ENCODE data around the gene KCNS1. TPM values are rescaled to one million over a fixed set of nuclear protein-coding genes. Genes with fewer than 3 reads are reported as not detected.

Gene KCNS1
- total RNA-seq, 2 experiments from 2014 or later, result 0.05 to 0.11 TPM

- Mint-ChIP-seq H3K4me3 (no peak overlapping the region), H3K27ac (no peak overlapping the region), H3K9me3 (ENCODE audit: insufficient read depth) (no peaks in the 10 kb centered on the region), H3K27me3 (ENCODE audit: low read depth) (peaks cover 25% of the 10 kb centered on the region), H3K36me3 (ENCODE audit: low read depth) (no peaks in the 10 kb centered on the region), H3K4me1 (ENCODE audit: low read depth) (peaks cover 5% of the 10 kb centered on the region)
- DNase-seq (no peak), ATAC-seq (no peak)
- POLR2A ChIA-PET, result no interaction called here
- CTCF ChIA-PET, result interaction anchor here (1.2 to 1.7 kb wide), 3 partner anchors 22 to 176 kb away, joined by 4 to 6 read pairs (median 6); no protein-coding TSS in a partner anchor
Observed at GRCh38 chr20:45118028-45118427, 17.1 kb upstream of the KCNS1 start.

DNA sequence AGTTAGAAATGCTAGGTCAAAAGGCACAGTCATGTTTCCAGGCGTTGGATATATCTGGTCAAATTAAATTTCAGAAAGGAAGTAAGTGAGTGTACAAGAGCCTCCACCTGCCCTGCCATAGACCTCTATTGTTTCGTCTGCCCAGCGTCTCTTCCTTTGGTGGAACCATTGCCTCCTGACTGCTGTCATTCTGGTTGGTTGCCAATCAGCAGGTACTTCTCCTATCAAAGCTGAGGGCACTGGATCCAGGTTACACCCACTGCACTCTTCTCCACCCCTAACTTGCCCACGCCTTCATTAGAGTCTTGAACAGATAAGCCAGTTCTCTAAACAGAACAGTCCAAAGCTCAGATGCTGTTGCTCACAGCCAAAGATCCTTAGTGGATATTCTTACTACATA lies 16.7 kb upstream of the KCNS1 start:
- no peaks in the 10 kb centered on the region for H3K36me3 Mint-ChIP-seq (ENCODE audit: low read depth)
- no peaks in the 10 kb centered on the region for H3K9me3 Mint-ChIP-seq (ENCODE audit: insufficient read depth)
- DNase-seq (no peak), ATAC-seq (no peak)
- H3K27me3 Mint-ChIP-seq (ENCODE audit: low read depth), result peaks cover 24% of the 10 kb centered on the region
- no peak overlapping the region for H3K4me3 Mint-ChIP-seq
- ChIA-PET POLR2A (no interaction called here), CTCF (interaction anchor here (1.2 to 1.7 kb wide), 3 partner anchors 22 to 176 kb away, joined by 4 to 6 read pairs (median 6); no protein-coding TSS in a partner anchor)
- H3K27ac Mint-ChIP-seq, result no peak overlapping the region
- peaks cover 5% of the 10 kb centered on the region for H3K4me1 Mint-ChIP-seq (ENCODE audit: low read depth)

DNA sequence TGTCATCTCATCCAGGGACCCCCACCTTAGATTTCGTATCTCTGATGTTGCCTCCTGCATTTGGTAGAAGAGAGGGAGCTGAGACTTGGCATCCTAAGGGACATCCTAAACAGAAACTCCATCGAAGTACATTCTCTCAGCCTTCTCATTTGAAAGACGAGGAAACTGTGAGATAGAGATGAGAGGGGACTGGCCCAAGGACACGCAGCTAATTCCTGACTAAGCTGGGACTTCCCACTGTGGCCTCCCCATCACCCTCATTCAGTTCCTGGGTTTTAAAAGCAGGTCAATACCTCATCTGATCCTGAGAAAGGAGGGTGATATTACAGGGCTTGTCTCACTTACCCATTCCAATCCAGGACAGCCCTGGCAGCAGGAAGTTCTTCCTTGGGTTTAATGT lies 14.9 kb upstream of the KCNS1 start:
- POLR2A ChIA-PET, result no interaction called here
- CTCF ChIA-PET, result interaction anchor here (0.6 to 2.1 kb wide), 2 partner anchors 12 to 20 kb away, joined by 4 to 7 read pairs; no protein-coding TSS in a partner anchor

DNA sequence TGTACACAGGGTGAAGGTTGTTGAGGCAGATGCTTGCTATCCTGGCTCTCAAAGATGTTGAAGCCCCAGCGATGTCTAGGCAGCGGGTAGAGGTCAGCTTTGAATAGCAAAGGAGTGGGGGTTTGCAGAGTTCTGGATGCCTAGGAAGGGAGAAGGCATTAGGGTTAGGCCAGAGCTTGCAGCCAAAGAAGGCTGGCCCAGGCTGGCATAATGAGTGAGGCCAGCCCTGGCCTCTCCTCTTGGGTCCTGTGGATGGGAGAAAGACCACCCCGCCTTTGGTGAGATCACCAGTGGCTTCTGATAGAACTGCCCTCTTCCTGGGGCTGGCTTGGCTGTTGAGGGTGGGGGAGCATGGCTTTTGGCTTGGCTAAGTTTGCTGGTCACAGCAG lies 14.5 kb upstream of the KCNS1 start:
- Mint-ChIP-seq H3K9me3 (ENCODE audit: insufficient read depth) (no peaks in the 10 kb centered on the region), H3K27me3 (ENCODE audit: low read depth) (peaks cover 14% of the 10 kb centered on the region), H3K4me3 (no peak overlapping the region), H3K36me3 (ENCODE audit: low read depth) (no peaks in the 10 kb centered on the region), H3K4me1 (ENCODE audit: low read depth) (peaks cover 5% of the 10 kb centered on the region), H3K27ac (no peak overlapping the region)
- DNase-seq, result no peak
- CTCF ChIA-PET, result interaction anchor here (0.6 to 2.1 kb wide), 4 partner anchors 11 to 178 kb away, joined by 3 to 7 read pairs (median 4); no protein-coding TSS in a partner anchor
- POLR2A ChIA-PET, result no interaction called here
- peak; percentile 27 for ATAC-seq

More for the DNA sequence above, 14.9 kb upstream of the KCNS1 start:
- Mint-ChIP-seq H3K27ac (no peak overlapping the region), H3K27me3 (ENCODE audit: low read depth) (peaks cover 17% of the 10 kb centered on the region), H3K9me3 (ENCODE audit: insufficient read depth) (no peaks in the 10 kb centered on the region), H3K4me1 (ENCODE audit: low read depth) (peaks cover 5% of the 10 kb centered on the region), H3K4me3 (no peak overlapping the region), H3K36me3 (ENCODE audit: low read depth) (no peaks in the 10 kb centered on the region)
- DNase-seq (no peak), ATAC-seq (no peak)

GRCh38 chr20:45114465-45115385 lies 13.8 kb upstream of the KCNS1 start, which contains the start of gene WFDC5:
TSS of gene WFDC5 (minus strand) at chr20:45115174. CDS start at chr20:45115083, 91 bp downstream.
- ATAC-seq (peak; percentile 61), DNase-seq (peak; percentile 37)
- no peak within 1 kb of the TSS for H3K4me3 Mint-ChIP-seq
- H3K27ac Mint-ChIP-seq, result no peak within 1 kb of the TSS
- no peaks in the 10 kb centered on the region for H3K9me3 Mint-ChIP-seq (ENCODE audit: insufficient read depth)
- H3K36me3 Mint-ChIP-seq (ENCODE audit: low read depth), result no peaks in the 10 kb centered on the region
- ChIA-PET CTCF (interaction anchor here (1.0 to 11.6 kb wide), 6 partner anchors 11 to 179 kb away, joined by 3 to 144 read pairs (median 6); partner anchors contain the start of gene KCNS1), POLR2A (no interaction called here)
- peaks cover 11% of the 10 kb centered on the region for H3K27me3 Mint-ChIP-seq (ENCODE audit: low read depth)
- peaks cover 5% of the 10 kb centered on the region for H3K4me1 Mint-ChIP-seq (ENCODE audit: low read depth)

- H3K27ac Mint-ChIP-seq, result no peak overlapping the region
- CTCF ChIA-PET, result interaction anchor here (0.6 to 11.6 kb wide), 9 partner anchors 10 to 180 kb away, joined by 3 to 144 read pairs (median 5); partner anchors contain the start of gene KCNS1
- peaks cover 7% of the 10 kb centered on the region for H3K27me3 Mint-ChIP-seq (ENCODE audit: low read depth)
- POLR2A ChIA-PET, result no interaction called here
- ATAC-seq (no peak), DNase-seq (no peak)
- no peak overlapping the region for H3K4me3 Mint-ChIP-seq
- H3K36me3 Mint-ChIP-seq (ENCODE audit: low read depth), result no peaks in the 10 kb centered on the region
- H3K4me1 Mint-ChIP-seq (ENCODE audit: low read depth), result peaks cover 5% of the 10 kb centered on the region
- no peaks in the 10 kb centered on the region for H3K9me3 Mint-ChIP-seq (ENCODE audit: insufficient read depth)
Observed at GRCh38 chr20:45113865-45114264, 12.9 kb upstream of the KCNS1 start.

- Mint-ChIP-seq H3K4me3 (no peak overlapping the region), H3K4me1 (ENCODE audit: low read depth) (peaks cover 5% of the 10 kb centered on the region), H3K27ac (no peak overlapping the region), H3K27me3 (ENCODE audit: low read depth) (peaks cover 9% of the 10 kb centered on the region), H3K9me3 (ENCODE audit: insufficient read depth) (no peaks in the 10 kb centered on the region), H3K36me3 (ENCODE audit: low read depth) (no peaks in the 10 kb centered on the region)
- DNase-seq (no peak), ATAC-seq (no peak)
- ChIA-PET POLR2A (interaction anchor here (1.6 kb wide), 1 partner anchor 16 kb away, joined by 4 read pairs; no protein-coding TSS in a partner anchor), CTCF (interaction anchor here (1.0 to 11.6 kb wide), 17 partner anchors 8 to 181 kb away, joined by 3 to 144 read pairs (median 6); partner anchors contain the start of genes KCNS1 and WFDC12)
Observed at GRCh38 chr20:45112754-45113153, 11.8 kb upstream of the KCNS1 start.

DNA sequence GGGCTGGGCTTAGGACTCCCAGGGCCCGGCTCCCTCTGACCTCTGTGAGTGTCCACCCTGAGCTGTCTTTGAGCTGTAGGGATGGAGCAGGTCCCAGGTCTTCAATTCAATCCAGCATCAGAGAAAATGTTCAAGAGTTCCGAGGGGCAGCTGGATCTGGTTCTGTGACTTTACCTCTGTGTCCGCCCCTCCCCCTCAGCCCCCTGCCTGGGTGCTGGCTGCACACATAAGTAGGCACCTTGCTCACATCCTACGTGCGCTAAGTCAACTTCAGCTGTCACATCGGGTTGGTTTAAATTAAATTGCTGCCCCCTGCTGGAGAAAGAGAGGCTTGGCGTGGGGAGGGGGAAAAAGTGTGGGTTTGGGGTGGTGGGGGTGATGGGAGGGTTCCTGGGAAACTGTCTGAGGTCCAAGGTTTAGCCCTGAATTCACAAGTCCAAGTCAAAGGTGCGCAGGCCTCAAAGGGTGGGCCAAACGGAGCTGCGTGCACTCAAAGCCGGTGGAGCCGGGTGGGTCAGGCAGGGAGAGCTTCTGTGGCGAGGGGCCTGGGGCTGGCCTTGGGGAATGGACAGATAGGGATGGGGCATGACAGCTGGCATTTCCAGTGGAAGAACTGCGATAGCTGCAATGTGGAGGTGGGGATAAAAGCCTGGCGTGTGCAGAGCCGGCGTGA lies 11.0 kb upstream of the KCNS1 start:
- Mint-ChIP-seq H3K27me3 (ENCODE audit: low read depth) (peaks cover 12% of the 10 kb centered on the region), H3K4me1 (ENCODE audit: low read depth) (peaks cover 5% of the 10 kb centered on the region), H3K36me3 (ENCODE audit: low read depth) (no peaks in the 10 kb centered on the region), H3K4me3 (no peak overlapping the region), H3K9me3 (ENCODE audit: insufficient read depth) (no peaks in the 10 kb centered on the region), H3K27ac (no peak overlapping the region)
- CTCF ChIA-PET, result interaction anchor here (0.6 to 11.6 kb wide), 22 partner anchors 8 to 182 kb away, joined by 3 to 144 read pairs (median 5); partner anchors contain the start of genes KCNS1 and WFDC12
- no peak for DNase-seq
- POLR2A ChIA-PET, result interaction anchor here (0.5 to 1.6 kb wide), 2 partner anchors 15 to 564 kb away, joined by 4 read pairs; no protein-coding TSS in a partner anchor
- no peak for ATAC-seq

- CTCF ChIA-PET, result interaction anchor here (0.8 to 11.6 kb wide), 15 partner anchors 8 to 182 kb away, joined by 3 to 144 read pairs (median 5); partner anchors contain the start of gene KCNS1
- peaks cover 5% of the 10 kb centered on the region for H3K4me1 Mint-ChIP-seq (ENCODE audit: low read depth)
Observed at GRCh38 chr20:45111285-45111684, 10.4 kb upstream of the KCNS1 start.

GRCh38 chr20:45110301-45110700 lies 9.4 kb upstream of the KCNS1 start:
- Mint-ChIP-seq H3K36me3 (ENCODE audit: low read depth) (no peaks in the 10 kb centered on the region), H3K27me3 (ENCODE audit: low read depth) (peaks cover 14% of the 10 kb centered on the region), H3K9me3 (ENCODE audit: insufficient read depth) (no peaks in the 10 kb centered on the region), H3K4me1 (ENCODE audit: low read depth) (peaks cover 5% of the 10 kb centered on the region), H3K4me3 (no peak overlapping the region), H3K27ac (no peak overlapping the region)
- DNase-seq (no peak), ATAC-seq (no peak)
- CTCF ChIA-PET, result interaction anchor here (1.1 to 11.6 kb wide), 5 partner anchors 13 to 426 kb away, joined by 3 to 144 read pairs (median 14); partner anchors contain the start of gene KCNS1
- POLR2A ChIA-PET, result no interaction called here

More at GRCh38 chr20:45111285-45111684, 10.4 kb upstream of the KCNS1 start:
- Mint-ChIP-seq H3K27ac (no peak overlapping the region), H3K36me3 (ENCODE audit: low read depth) (no peaks in the 10 kb centered on the region), H3K9me3 (ENCODE audit: insufficient read depth) (no peaks in the 10 kb centered on the region), H3K27me3 (ENCODE audit: low read depth) (peaks cover 14% of the 10 kb centered on the region), H3K4me3 (no peak overlapping the region)
- POLR2A ChIA-PET, result interaction anchor here (1.6 kb wide), 1 partner anchor 14 kb away, joined by 4 read pairs; no protein-coding TSS in a partner anchor
- DNase-seq (no peak), ATAC-seq (no peak)

DNA sequence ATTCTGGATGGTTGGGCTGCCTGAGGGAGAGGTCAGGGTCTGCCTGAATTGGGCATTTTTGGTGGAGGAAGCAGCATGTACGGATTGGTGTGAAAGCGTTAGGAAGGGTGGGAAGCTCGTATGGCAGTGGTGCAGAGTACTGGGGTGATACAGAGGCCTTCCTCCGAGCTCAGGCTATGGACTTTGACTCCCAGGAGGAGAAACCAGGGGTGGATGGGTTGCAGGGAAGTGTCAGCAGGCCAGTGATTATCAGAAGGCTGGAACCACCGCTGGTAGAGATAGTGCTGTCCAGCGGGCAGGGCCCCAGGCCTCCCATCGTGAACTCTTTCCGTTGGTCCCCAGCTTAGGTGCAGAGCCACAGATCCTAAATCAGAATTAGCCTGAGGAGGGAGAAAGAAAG lies 8.7 kb upstream of the KCNS1 start:
- no peak for DNase-seq
- ATAC-seq, result no peak
- ChIA-PET POLR2A (no interaction called here), CTCF (interaction anchor here (1.1 to 11.6 kb wide), 4 partner anchors 12 to 425 kb away, joined by 3 to 144 read pairs (median 28); partner anchors contain the start of gene KCNS1)
- no peaks in the 10 kb centered on the region for H3K4me1 Mint-ChIP-seq (ENCODE audit: low read depth)
- no peak overlapping the region for H3K27ac Mint-ChIP-seq
- H3K36me3 Mint-ChIP-seq (ENCODE audit: low read depth), result no peaks in the 10 kb centered on the region
- H3K4me3 Mint-ChIP-seq, result no peak overlapping the region
- H3K27me3 Mint-ChIP-seq (ENCODE audit: low read depth), result peaks cover 17% of the 10 kb centered on the region
- no peaks in the 10 kb centered on the region for H3K9me3 Mint-ChIP-seq (ENCODE audit: insufficient read depth)
